H54 (cell line): Measurements from ENCODE around the gene CD2AP.

Experiments
- DNase-seq: peaks from one replicate; pipeline ENCODE4 v3.0.0; 2011; ENCODE audit warnings: low spot score, mixed read lengths; ENCODE audit not compliant: insufficient read length
- FAIRE-seq: peaks from 3 replicates; lab custom pipeline; 2011; peaks lifted over from hg19 to GRCh38; lab: Jason Lieb, UNC
- POLR2A ChIP-seq: IDR thresholded peaks from 2 replicates; pipeline ENCODE4 v1.6.1; 2011; ENCODE audit warnings: low read depth, mild to moderate bottlenecking, low read length

CD2AP gene

GRCh38 chr6:47669684-47670513 lies 192.3 kb downstream of the CD2AP start:
- DNase-seq (no peak), FAIRE-seq (no peak)
- no peak for TF ChIP-seq POLR2A

- no peak for DNase-seq
- TF ChIP-seq POLR2A = no peak
- no peak for FAIRE-seq
Measured at GRCh38 chr6:47670851-47671250, 193.3 kb downstream of the CD2AP start.

GRCh38 chr6:47671777-47672176 lies 194.2 kb downstream of the CD2AP start:
- no peak for FAIRE-seq
- TF ChIP-seq POLR2A = no peak

GRCh38 chr6:47672816-47673215 lies 195.2 kb downstream of the CD2AP start:
- TF ChIP-seq POLR2A = no peak
- DNase-seq (no peak), FAIRE-seq (no peak)

More at GRCh38 chr6:47671777-47672176, 194.2 kb downstream of the CD2AP start:
- DNase-seq = no peak

GRCh38 chr6:47674673-47675072 lies 197.1 kb downstream of the CD2AP start:
- DNase-seq (no peak), FAIRE-seq (no peak)
- no peak for TF ChIP-seq POLR2A
